ENCODE results near the gene SLC35B4. TPM values are rescaled to one million over a fixed set of nuclear protein-coding genes. Genes with fewer than 3 reads are reported as not detected.

SLC35B4 gene
- total RNA-seq, 1 donor from 2014 or later, result 5.3 TPM

DNA sequence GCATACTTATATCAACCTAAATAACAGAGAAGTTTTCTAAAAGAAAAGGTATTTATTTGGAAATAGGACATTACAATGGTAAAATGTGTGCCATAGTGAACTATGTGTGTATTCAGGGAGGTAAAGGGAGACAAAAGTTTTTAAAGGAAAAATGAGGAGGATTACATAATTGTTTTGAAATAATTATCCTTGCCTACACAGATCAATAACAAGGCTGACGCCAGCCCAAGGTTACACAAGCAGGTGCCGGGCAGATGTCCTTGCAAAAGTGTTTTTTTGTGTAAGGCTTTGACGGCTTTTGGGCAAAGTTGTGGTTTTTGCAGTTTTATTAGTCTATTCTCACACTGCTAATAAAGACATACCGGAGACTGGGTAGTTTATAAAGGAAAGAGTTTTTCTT lies 22.7 kb upstream of the SLC35B4 start:
- Histone ChIP-seq H3K27ac (no peak overlapping the region), H3K4me3 (no peak overlapping the region), H3K9me3 (no peaks in the 10 kb centered on the region), H3K27me3 (no peaks in the 10 kb centered on the region), H3K4me1 (no peaks in the 10 kb centered on the region), H3K36me3 (no peaks in the 10 kb centered on the region)
- TF ChIP-seq, protein P1, sequence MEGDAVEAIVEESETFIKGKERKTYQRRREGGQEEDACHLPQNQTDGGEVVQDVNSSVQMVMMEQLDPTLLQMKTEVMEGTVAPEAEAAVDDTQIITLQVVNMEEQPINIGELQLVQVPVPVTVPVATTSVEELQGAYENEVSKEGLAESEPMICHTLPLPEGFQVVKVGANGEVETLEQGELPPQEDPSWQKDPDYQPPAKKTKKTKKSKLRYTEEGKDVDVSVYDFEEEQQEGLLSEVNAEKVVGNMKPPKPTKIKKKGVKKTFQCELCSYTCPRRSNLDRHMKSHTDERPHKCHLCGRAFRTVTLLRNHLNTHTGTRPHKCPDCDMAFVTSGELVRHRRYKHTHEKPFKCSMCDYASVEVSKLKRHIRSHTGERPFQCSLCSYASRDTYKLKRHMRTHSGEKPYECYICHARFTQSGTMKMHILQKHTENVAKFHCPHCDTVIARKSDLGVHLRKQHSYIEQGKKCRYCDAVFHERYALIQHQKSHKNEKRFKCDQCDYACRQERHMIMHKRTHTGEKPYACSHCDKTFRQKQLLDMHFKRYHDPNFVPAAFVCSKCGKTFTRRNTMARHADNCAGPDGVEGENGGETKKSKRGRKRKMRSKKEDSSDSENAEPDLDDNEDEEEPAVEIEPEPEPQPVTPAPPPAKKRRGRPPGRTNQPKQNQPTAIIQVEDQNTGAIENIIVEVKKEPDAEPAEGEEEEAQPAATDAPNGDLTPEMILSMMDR (IDR thresholded peaks at IDR 0.05), result no peak
- no peak for DNase-seq (ENCODE audit: low spot score in 2 of 2)
- intact Hi-C loops (cut with DNase I), result no loop called here

DNA sequence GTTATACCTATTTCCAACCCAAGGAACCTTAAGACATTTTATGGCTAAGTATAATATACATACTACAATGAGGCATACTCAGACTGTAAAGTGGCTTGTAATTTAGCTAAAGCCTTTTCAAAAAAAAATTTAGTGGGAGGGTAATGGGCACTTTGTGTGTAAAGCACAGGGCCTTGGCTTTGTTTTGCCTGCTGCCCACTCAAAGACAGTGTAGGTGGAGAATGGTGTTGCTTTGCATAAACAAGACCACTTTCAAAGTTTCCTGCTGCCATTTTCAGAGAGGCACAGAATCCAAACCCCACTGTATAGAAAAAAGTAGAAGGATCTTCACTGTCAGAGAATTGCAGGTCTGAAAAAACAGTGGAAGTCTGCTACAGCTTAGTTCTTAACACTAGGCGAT lies 21.2 kb upstream of the SLC35B4 start:
- intact Hi-C loops (cut with DNase I), result no loop called here
- no peaks in the 10 kb centered on the region for H3K9me3 ChIP-seq
- no peak overlapping the region for H3K4me3 ChIP-seq
- H3K27ac ChIP-seq, result no peak overlapping the region
- DNase-seq (ENCODE audit: low spot score in 2 of 2), result no peak
- no peaks in the 10 kb centered on the region for H3K4me1 ChIP-seq
- H3K36me3 ChIP-seq, result no peaks in the 10 kb centered on the region
- no peaks in the 10 kb centered on the region for H3K27me3 ChIP-seq
- TF ChIP-seq, protein P1 (IDR thresholded peaks at IDR 0.05), result no peak

DNA sequence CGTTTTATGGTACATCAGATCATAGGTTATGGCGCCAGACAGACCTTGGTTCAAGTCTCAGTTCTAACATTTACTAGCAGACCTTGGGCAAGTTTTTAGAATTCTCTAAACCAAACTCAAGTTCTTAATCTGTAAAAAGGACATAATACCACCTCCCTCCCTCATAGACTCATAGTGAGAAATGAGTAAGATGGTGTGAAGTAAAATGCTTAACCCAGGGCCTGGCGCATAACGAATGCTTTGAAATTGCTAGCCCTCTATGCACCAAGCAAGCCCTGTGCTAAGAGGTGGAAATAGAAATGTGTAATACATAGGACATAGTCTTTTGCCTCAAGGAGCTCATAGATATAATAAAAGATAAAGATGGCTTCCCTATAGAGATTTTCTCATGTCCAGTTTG lies 17.7 kb upstream of the SLC35B4 start:
- H3K9me3 ChIP-seq, result no peaks in the 10 kb centered on the region
- intact Hi-C loops (cut with DNase I), result no loop called here
- TF ChIP-seq, protein P1 (IDR thresholded peaks at IDR 0.05), result no peak
- H3K27me3 ChIP-seq, result no peaks in the 10 kb centered on the region
- H3K36me3 ChIP-seq, result no peaks in the 10 kb centered on the region
- no peak for DNase-seq (ENCODE audit: low spot score in 2 of 2)
- H3K27ac ChIP-seq, result no peak overlapping the region
- H3K4me1 ChIP-seq, result no peaks in the 10 kb centered on the region
- H3K4me3 ChIP-seq, result no peak overlapping the region

DNA sequence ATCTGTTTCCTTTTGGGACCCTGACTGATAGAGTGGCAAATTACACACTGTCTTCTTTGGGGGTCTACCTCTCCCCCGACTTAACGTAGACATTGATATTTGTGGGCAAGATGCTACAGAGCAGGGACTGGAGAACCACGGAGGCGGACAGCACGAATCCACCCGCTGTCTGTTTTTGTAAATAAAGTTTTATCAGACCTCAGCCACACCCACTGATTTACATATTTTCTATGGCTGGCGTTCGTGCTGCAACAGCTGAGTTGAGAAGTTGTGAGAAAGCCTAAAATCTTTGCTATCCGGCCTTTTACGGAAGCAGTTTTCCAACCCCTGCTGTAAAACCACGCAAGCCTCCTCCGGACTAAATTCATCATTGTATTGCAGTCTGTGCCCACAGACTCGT lies 17.2 kb upstream of the SLC35B4 start:
- intact Hi-C loops (cut with DNase I), result no loop called here
- TF ChIP-seq, protein P1 (IDR thresholded peaks at IDR 0.05), result no peak

DNA sequence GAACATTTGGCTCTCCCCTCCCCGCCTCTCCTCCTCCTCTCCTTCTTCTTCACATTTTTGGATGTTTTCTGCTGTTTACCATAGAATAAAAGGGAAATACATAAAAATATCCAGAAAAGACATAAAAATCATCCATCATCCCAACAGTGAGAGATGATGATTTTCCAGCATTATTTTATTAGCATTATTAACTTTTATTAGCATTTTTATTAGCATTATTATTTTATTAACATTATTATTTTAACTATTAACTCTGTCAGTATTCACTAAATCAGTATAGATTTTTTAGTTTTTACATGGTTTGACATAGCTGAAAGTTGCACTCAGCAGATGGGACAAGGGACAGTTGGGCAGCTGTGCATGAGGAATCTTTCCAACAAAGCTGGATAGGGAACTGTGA lies 16.2 kb upstream of the SLC35B4 start:
- Histone ChIP-seq H3K9me3 (no peaks in the 10 kb centered on the region), H3K4me1 (no peaks in the 10 kb centered on the region), H3K36me3 (no peaks in the 10 kb centered on the region), H3K4me3 (no peak overlapping the region), H3K27ac (no peak overlapping the region), H3K27me3 (no peaks in the 10 kb centered on the region)
- TF ChIP-seq, protein P1 (IDR thresholded peaks at IDR 0.05), result no peak
- DNase-seq (ENCODE audit: low spot score in 2 of 2), result no peak
- intact Hi-C loops (cut with DNase I), result no loop called here

More for the DNA sequence above, 17.2 kb upstream of the SLC35B4 start:
- no peaks in the 10 kb centered on the region for H3K36me3 ChIP-seq
- no peak overlapping the region for H3K27ac ChIP-seq
- no peak for DNase-seq (ENCODE audit: low spot score in 2 of 2)
- no peaks in the 10 kb centered on the region for H3K27me3 ChIP-seq
- no peaks in the 10 kb centered on the region for H3K9me3 ChIP-seq
- no peaks in the 10 kb centered on the region for H3K4me1 ChIP-seq
- H3K4me3 ChIP-seq, result no peak overlapping the region

DNA sequence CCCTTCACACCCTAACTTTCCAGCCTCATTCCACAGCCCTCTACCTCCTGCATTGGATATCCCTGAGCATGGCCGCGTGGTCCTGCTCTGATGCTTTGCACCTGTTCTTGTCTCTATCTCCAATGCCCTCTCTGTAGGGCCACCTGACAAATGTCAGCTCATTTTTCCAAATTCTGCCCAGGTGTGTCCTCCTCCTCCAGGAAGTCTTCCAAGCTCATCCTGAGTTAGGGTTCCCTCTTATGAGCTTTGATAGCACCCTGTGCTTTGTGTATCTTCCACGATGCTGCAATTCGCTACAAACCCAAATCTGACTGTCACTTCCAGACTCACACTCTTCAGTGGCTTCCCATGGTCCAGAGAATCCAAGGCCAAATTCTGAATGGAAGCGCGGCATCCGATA lies 14.7 kb upstream of the SLC35B4 start:
- Histone ChIP-seq H3K36me3 (no peaks in the 10 kb centered on the region), H3K4me1 (no peaks in the 10 kb centered on the region), H3K9me3 (no peaks in the 10 kb centered on the region), H3K27me3 (no peaks in the 10 kb centered on the region), H3K27ac (no peak overlapping the region), H3K4me3 (no peak overlapping the region)
- no peak for DNase-seq (ENCODE audit: low spot score in 2 of 2)
- intact Hi-C loops (cut with DNase I), result no loop called here
- TF ChIP-seq, protein P1 (IDR thresholded peaks at IDR 0.05), result no peak

All from ascending aorta (tissue), 2 donors.